Memory B cell (primary cell): ENCODE data around the gene GJA9.
"Not testable (repeated sequence)": the region's sequence is repeated elsewhere in the genome, so short reads cannot be mapped to it uniquely, and the experiment has no call there.

Experiments used
- ATAC-seq: fragments of 150-1000 bp; cut with Tn5 transposase; 2 replicates; pipeline ENCODE4 v1.10.0; 2021; ENCODE audit warnings: low read depth, mild to moderate bottlenecking, moderate library complexity
- DNase-seq, 2 donors: peaks; one replicate each; pipeline ENCODE4 v3.0.0; 2022; ENCODE audit warnings: low spot score in 2 of 2
- H3K27ac Mint-ChIP-seq: one replicate; pipeline ENCODE4 v1.8.0; 2022; ENCODE audit warnings: mild to moderate bottlenecking, moderate library complexity, mixed read lengths
- H3K27me3 Mint-ChIP-seq: one replicate; pipeline ENCODE4 v1.8.0; 2022; ENCODE audit warnings: mixed read lengths
- H3K36me3 Mint-ChIP-seq: one replicate; pipeline ENCODE4 v1.8.0; 2022; ENCODE audit warnings: mild to moderate bottlenecking, mixed read lengths
- H3K4me1 Mint-ChIP-seq: one replicate; pipeline ENCODE4 v1.8.0; 2022; ENCODE audit warnings: mixed read lengths
- H3K4me3 Mint-ChIP-seq: one replicate; pipeline ENCODE4 v1.8.0; 2022; ENCODE audit warnings: mild to moderate bottlenecking, moderate library complexity, mixed read lengths
- H3K9me3 Mint-ChIP-seq: one replicate; pipeline ENCODE4 v1.8.0; 2022; ENCODE audit warnings: mixed read lengths

GJA9 gene

DNA sequence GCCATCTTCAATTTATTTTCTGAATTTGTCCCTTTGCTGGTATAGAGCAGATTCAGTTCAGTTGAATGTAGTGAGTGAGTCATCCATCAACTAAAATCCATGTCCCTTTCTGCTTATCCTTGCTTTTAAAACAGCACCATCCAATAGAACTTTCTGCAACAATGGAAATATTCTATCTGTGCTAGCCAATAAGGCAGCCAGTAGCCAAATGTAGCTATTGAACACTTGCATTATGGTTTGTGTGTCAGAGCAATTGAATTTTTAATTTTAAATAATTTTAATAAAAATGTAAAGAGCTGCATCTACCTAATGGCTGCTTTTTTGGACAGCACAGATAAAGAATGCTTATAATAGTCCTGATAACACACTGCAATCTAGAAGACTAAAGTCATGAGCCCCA lies at the start of gene GJA9:
TSS of gene GJA9 (minus strand) at position 101 of the 400 bp plus-strand sequence. CDS start 5,489 bp downstream, outside the sequence.
- DNase-seq (no peak), ATAC-seq (no peak)
- Mint-ChIP-seq H3K4me1 (no peaks in the 10 kb centered on the region), H3K27ac (no peak within 1 kb of the TSS), H3K4me3 (no peak within 1 kb of the TSS), H3K27me3 (no peaks in the 10 kb centered on the region), H3K36me3 (no peaks in the 10 kb centered on the region), H3K9me3 (no peaks in the 10 kb centered on the region)

DNA sequence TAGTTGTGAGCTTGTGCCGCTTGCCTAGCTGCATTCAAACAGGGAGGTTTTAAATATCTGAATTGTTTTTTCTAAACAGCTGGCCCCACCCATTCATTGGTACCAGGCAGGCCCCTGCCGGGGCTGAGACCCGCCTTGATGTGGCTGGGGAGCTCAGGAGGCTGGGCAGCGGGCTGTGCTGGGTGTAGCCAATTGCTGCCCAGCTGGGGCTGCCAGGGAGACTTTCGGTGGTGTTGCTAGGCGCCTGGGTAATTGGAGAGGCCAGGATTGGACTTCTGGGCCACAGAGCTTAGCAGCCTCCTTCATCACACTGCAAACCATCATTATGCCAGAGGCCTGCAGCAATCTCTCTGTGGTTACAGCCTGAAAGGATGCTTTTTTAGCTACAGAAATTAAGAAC lies 48.1 kb upstream of the GJA9 start:
- H3K4me3 Mint-ChIP-seq: no peak overlapping the region
- no peaks in the 10 kb centered on the region for H3K4me1 Mint-ChIP-seq
- peaks cover 3% of the 10 kb centered on the region for H3K27me3 Mint-ChIP-seq
- H3K27ac Mint-ChIP-seq: no peak overlapping the region
- H3K36me3 Mint-ChIP-seq: no peaks in the 10 kb centered on the region
- no peaks in the 10 kb centered on the region for H3K9me3 Mint-ChIP-seq
- DNase-seq: no peak
- no peak for ATAC-seq

DNA sequence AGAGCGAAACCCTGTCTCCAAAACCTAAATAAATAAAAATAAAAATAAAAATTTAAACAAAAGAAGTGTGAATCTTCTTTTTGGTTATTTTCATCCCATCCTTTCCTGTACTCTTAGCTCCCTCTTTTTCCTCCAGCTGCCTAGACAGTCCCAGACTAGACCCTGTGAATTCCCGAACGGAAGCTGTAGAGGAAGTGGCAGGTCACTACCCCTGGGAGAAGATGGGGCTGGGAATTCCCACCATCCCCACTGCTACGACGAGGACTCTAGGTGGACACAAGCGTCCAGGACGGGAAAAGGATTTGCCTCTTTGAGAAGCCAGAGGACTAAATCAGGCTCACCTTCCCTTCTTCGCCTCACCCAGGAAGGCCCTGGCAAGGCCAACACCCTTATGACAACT lies 47.7 kb upstream of the GJA9 start:
- no peaks in the 10 kb centered on the region for H3K36me3 Mint-ChIP-seq
- no peaks in the 10 kb centered on the region for H3K4me1 Mint-ChIP-seq
- DNase-seq (no peak), ATAC-seq (no peak)
- H3K27me3 Mint-ChIP-seq: peaks cover 3% of the 10 kb centered on the region
- no peak overlapping the region for H3K27ac Mint-ChIP-seq
- H3K9me3 Mint-ChIP-seq: no peaks in the 10 kb centered on the region
- H3K4me3 Mint-ChIP-seq: no peak overlapping the region

DNA sequence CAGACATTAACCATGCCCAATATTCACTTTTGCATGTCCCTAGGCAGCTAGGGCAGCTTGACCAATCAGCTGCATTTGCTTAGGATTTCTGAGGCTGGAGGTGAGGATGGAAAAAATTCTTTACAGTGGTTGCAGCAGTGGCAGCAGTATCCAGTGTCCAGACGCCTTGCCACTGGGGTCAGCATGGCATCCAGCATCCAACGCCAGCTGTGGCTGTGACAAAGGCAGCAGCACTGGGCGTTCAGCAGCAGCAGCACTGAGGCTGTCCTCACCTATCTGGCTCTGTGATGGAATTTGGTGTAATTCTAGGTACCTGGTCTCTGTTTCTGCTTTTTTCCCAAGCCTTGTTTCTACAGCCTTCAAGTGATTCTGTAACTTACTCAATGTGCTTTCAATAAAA lies 44.7 kb upstream of the GJA9 start:
- DNase-seq: no peak
- no peaks in the 10 kb centered on the region for H3K9me3 Mint-ChIP-seq
- no peaks in the 10 kb centered on the region for H3K36me3 Mint-ChIP-seq
- no peaks in the 10 kb centered on the region for H3K4me1 Mint-ChIP-seq
- H3K27me3 Mint-ChIP-seq: no peaks in the 10 kb centered on the region
- ATAC-seq: no peak
- H3K27ac Mint-ChIP-seq: no peak overlapping the region
- no peak overlapping the region for H3K4me3 Mint-ChIP-seq

DNA sequence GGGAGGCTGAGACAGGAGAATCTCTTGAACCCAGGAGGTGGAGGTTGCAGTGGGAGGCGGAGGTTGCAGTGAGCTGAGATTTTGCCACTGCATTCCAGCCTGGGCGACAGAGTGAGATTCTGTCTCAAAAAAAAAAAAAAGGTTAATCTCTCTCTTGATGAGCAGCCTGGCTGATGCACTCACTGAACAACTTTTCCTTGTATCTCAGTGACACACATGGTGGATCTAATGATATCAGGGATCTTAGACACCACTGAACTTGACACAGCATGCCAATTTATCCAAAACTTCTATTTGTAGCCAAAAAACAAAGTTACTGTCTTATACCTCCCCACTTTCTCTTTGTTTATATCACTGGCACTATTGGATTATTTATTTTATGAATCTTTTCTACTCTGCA lies 44.0 kb upstream of the GJA9 start:
- no peaks in the 10 kb centered on the region for H3K27me3 Mint-ChIP-seq

DNA sequence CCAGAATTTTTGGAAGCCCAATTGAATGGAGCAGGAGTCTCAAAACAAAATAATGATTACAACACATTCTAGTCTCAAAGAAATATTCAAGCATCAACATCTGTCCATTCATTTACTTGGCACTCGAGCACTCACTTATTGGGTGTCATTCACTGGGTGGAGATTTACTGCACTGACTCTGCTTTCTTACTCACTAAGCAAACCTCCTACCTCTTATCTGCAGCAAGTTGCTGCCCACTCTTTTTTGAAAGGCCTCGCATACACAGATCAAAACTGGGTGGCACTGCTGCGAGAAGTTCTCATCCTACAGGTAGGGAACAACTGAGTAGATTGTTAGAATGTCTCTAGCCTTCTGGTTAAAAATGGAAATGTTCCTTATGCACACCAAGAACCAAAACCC lies 42.2 kb upstream of the GJA9 start:
- ATAC-seq (no peak), DNase-seq (no peak)
- H3K4me1 Mint-ChIP-seq: peaks cover 3% of the 10 kb centered on the region
- no peaks in the 10 kb centered on the region for H3K27me3 Mint-ChIP-seq
- H3K4me3 Mint-ChIP-seq: no peak overlapping the region
- no peak overlapping the region for H3K27ac Mint-ChIP-seq
- H3K9me3 Mint-ChIP-seq: no peaks in the 10 kb centered on the region
- H3K36me3 Mint-ChIP-seq: no peaks in the 10 kb centered on the region

More for the DNA sequence above, 44.0 kb upstream of the GJA9 start:
- Mint-ChIP-seq H3K9me3 (no peaks in the 10 kb centered on the region), H3K27ac (no peak overlapping the region), H3K4me1 (no peaks in the 10 kb centered on the region), H3K36me3 (no peaks in the 10 kb centered on the region), H3K4me3 (no peak overlapping the region)
- no peak for ATAC-seq
- no peak for DNase-seq

DNA sequence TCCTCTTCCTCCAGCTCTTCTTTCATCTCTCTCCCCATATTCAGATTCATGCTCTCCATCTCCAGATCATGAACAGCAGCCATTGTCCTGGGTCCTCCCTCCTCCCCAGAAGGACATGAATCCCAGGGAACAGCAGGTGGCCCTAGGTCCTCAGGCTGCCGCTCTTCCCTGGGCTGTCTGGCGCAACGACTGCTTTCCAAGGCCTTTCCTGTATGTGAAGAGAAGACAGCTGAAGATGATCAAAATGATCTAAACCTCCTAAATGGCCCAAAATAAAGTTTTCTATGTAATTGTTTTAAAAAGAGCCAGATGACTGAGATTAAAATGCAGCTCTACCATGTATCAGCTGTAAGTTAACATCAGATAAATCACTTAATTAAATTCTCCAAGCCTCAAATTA lies 37.7 kb upstream of the GJA9 start:
- Mint-ChIP-seq H3K4me3 (no peak overlapping the region), H3K27me3 (no peaks in the 10 kb centered on the region), H3K4me1 (peaks cover 3% of the 10 kb centered on the region), H3K27ac (no peak overlapping the region), H3K36me3 (no peaks in the 10 kb centered on the region), H3K9me3 (no peaks in the 10 kb centered on the region)
- DNase-seq: no peak
- ATAC-seq: no peak

DNA sequence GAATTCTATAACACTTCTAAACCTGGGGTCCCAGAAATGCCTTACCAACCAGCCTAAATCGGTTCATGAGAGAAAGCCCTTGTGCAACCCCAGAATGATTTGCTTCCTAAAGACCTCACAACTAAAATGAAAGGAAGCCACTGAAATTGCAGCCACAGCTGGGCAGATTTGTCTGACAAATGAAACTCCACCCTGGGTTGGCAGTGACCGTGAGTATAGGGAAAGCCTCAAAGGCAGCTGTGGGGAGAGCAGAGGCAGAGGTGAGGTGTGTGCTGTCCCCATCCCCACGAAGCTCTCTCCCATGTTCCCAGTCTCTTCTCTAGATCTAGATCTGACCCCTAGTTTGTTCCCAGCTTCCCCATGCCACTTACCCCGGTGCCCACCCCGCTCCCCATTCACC lies 37.2 kb upstream of the GJA9 start:
- ATAC-seq: no peak
- H3K4me3 Mint-ChIP-seq: no peak overlapping the region
- H3K4me1 Mint-ChIP-seq: peaks cover 3% of the 10 kb centered on the region
- no peaks in the 10 kb centered on the region for H3K27me3 Mint-ChIP-seq
- DNase-seq: no peak
- no peaks in the 10 kb centered on the region for H3K36me3 Mint-ChIP-seq
- no peaks in the 10 kb centered on the region for H3K9me3 Mint-ChIP-seq
- no peak overlapping the region for H3K27ac Mint-ChIP-seq

DNA sequence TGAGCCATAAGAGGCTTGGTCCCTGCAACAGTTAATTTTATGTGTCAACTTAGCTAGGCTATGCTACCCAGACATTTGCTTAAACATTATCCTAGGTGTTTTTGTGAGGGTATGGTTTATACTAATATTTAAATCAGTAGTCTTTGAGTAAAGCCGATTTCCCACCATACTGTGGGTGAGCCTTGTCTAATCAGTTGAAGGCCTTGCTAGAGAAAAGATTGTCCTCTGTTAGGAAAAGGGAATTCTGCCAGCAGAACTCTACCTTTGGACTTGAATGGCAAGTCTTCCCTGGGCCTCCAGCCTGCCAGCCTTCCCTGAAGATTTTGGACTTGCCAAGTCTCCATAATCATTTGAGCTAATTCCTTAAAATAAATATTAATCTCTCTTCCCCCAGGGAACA lies 36.4 kb upstream of the GJA9 start:
- DNase-seq (no peak), ATAC-seq (no peak)
- Mint-ChIP-seq H3K27me3 (no peaks in the 10 kb centered on the region), H3K9me3 (no peaks in the 10 kb centered on the region), H3K36me3 (peaks cover 1% of the 10 kb centered on the region), H3K4me1 (peaks cover 3% of the 10 kb centered on the region), H3K4me3 (no peak overlapping the region), H3K27ac (no peak overlapping the region)

DNA sequence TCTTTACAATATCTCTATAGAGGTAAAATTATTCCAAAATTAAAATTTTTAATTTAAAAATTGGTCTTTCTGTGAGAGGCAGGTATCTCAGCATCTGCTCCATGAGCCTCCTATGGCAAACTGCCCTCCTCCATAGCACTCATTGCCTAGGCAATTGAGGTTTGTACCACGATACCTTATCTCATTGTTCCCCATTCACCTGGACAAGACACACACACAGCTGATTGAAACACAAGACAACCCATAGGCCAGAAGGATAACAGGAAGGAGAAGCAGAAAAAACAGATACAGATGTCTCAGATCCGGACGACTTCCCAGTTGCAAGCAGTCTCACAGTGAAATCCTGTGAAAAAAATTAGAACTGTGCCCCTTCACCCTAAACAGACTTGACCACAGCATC lies 36.0 kb upstream of the GJA9 start:
- no peaks in the 10 kb centered on the region for H3K27me3 Mint-ChIP-seq
- DNase-seq (no peak), ATAC-seq (no peak)
- no peak overlapping the region for H3K27ac Mint-ChIP-seq
- H3K4me3 Mint-ChIP-seq: no peak overlapping the region
- peaks cover 3% of the 10 kb centered on the region for H3K4me1 Mint-ChIP-seq
- H3K9me3 Mint-ChIP-seq: no peaks in the 10 kb centered on the region
- peaks cover 1% of the 10 kb centered on the region for H3K36me3 Mint-ChIP-seq

DNA sequence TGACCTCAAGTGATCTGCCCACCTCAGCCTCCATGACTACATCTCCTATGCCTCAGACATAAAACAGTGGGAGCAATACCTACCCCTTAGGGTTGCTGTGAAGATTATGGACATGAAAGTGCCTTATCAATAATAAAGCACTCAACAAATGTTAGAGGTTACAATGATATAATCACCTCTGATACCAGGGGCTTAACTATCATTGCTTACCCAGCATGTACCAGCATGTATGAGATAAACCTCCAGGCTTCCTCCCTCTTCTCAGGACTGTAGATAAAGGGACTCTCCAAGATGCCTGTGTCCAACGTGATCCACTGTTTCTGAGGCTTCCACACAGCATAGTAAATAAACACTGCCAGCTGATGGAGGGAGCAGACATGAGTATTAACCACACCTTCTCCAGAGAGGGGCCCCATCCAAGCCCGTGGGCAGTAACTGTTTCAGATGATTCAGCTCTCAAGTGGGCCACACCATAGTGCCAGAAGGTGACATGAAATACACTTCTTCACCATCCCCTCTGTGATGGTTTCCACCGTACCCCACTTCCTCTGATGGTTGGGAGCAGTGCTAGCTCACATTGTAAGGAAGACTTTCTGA lies 34.1 kb upstream of the GJA9 start:
- Mint-ChIP-seq H3K27ac (no peak overlapping the region), H3K4me3 (no peak overlapping the region), H3K4me1 (peaks cover 3% of the 10 kb centered on the region), H3K9me3 (no peaks in the 10 kb centered on the region), H3K36me3 (peaks cover 1% of the 10 kb centered on the region), H3K27me3 (no peaks in the 10 kb centered on the region)
- DNase-seq: no peak
- ATAC-seq: no peak

DNA sequence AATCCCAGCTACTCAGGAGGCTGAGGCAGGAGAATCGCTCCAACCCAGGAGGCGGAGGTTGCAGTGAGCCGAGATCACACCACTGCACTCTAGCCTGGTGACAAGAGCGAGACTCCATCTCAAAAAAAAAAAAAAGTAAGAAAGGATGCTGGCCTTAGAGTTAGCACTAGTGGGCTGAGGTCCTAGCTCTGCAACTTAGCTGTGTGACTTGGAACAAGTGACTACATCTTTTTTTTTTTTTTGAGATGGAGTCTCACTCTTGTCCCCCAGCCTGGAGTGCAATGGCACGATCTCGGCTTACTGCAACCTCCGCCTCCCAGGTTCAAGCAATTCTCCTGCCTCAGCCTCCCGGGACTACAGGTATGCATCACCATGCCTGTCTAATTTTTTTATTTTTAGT lies 33.5 kb upstream of the GJA9 start:
- not testable (repeated sequence) for H3K27me3 Mint-ChIP-seq, H3K36me3 Mint-ChIP-seq, H3K4me3 Mint-ChIP-seq, ATAC-seq, DNase-seq, H3K27ac Mint-ChIP-seq, H3K4me1 Mint-ChIP-seq, H3K9me3 Mint-ChIP-seq

DNA sequence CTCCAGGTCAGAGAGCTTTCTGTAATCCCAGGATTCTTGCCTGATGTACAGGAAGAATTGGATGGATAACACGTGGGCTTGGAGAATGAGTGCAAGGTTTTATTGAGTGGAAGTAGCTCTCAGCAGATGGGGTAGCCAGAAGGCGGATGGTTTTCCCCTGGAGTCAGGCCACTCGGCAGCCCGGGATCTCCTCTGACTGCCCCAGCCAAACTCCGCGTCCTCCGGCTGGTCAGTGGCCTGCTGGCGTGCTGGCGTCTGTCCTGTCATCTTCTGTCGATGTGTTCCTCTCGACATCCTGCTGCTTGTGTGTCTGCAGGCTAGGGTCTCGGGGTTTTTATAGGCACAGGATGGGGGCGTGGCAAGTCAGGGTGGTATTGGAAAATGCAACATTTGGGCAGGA lies 27.4 kb upstream of the GJA9 start:
- DNase-seq (no peak), ATAC-seq (no peak)
- Mint-ChIP-seq H3K9me3 (peaks cover 3% of the 10 kb centered on the region), H3K4me3 (no peak overlapping the region), H3K4me1 (no peaks in the 10 kb centered on the region), H3K27me3 (no peaks in the 10 kb centered on the region), H3K36me3 (peaks cover 4% of the 10 kb centered on the region), H3K27ac (no peak overlapping the region)

DNA sequence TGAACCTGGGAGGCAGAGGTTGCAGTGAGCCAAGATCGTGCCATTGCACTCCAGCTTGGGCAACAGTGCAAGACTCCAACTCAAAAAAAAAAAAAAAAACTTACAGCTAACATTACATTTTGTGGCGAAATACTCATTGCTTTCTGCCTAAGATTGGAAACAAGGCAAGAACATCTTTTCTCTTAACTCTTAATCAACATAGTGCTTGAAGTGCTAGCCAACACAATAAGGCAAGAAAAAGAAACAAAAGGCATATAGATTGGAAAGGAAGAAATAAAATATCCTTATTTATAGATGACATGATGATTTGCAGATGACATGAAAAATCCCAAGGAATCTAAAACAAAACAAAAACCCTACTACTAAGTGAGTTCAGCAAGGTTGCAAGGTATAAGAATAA lies 24.6 kb upstream of the GJA9 start:
- H3K4me3 Mint-ChIP-seq: no peak overlapping the region
- DNase-seq (no peak), ATAC-seq (no peak)
- H3K4me1 Mint-ChIP-seq: no peaks in the 10 kb centered on the region
- H3K9me3 Mint-ChIP-seq: peaks cover 3% of the 10 kb centered on the region
- no peaks in the 10 kb centered on the region for H3K27me3 Mint-ChIP-seq
- H3K27ac Mint-ChIP-seq: no peak overlapping the region
- peaks cover 3% of the 10 kb centered on the region for H3K36me3 Mint-ChIP-seq

DNA sequence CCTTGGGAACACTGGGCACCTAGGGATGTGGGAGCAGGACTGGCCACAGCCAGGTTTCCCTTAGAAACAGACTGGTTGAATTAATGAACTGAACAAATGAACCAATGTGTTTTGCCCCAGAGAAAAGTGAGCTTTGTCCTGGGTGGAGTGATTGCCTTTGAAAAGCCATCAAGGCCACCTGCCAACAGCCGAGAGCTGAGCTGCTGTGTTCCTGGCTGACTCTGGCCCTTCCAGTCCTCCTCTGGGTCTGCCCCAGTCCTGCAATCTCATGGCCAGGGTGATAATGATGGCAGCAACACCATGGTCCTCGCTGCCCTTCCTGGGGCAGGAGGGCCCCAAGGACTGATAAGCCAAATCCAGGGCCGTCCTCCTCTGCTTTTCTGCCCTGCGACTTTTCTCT lies 18.2 kb upstream of the GJA9 start:
- Mint-ChIP-seq H3K4me1 (no peaks in the 10 kb centered on the region), H3K9me3 (no peaks in the 10 kb centered on the region)

More for the DNA sequence above, 18.2 kb upstream of the GJA9 start:
- H3K27me3 Mint-ChIP-seq: no peaks in the 10 kb centered on the region
- H3K4me3 Mint-ChIP-seq: no peak overlapping the region
- DNase-seq: no peak
- no peak for ATAC-seq
- no peaks in the 10 kb centered on the region for H3K36me3 Mint-ChIP-seq
- H3K27ac Mint-ChIP-seq: no peak overlapping the region
